Osteoblast (primary cell): ENCODE measurements around the gene NOS1. TPM values are rescaled to one million over a fixed set of nuclear protein-coding genes. Genes with fewer than 3 reads are reported as not detected.

Experiments used
- DNase-seq: peaks from one replicate; pipeline ENCODE4 v3.0.0; 2011; ENCODE audit warnings: low spot score, mixed read lengths; ENCODE audit not compliant: insufficient read length; ENCODE audit errors: missing footprints
- H2AFZ ChIP-seq: 2 replicates; pipeline ENCODE4 v1.6.0; 2011; ENCODE audit warnings: mild to moderate bottlenecking, low read length
- H3K27ac ChIP-seq: 2 replicates; pipeline ENCODE4 v1.5.1; 2011; ENCODE audit warnings: mild to moderate bottlenecking, low read depth, low read length, moderate library complexity
- H3K27me3 ChIP-seq: 2 replicates; pipeline ENCODE4 v1.6.0; 2012; ENCODE audit warnings: mild to moderate bottlenecking, control low read depth, inconsistent platforms, low read length, moderate library complexity; ENCODE audit not compliant: insufficient read depth
- H3K36me3 ChIP-seq: 2 replicates; pipeline ENCODE4 v1.5.1; 2011; ENCODE audit warnings: mild to moderate bottlenecking, low read length, control low read depth, moderate library complexity; ENCODE audit not compliant: insufficient read depth
- H3K4me1 ChIP-seq: 2 replicates; pipeline ENCODE4 v1.5.1; 2011; ENCODE audit warnings: mild to moderate bottlenecking, low read length, control low read depth, moderate library complexity; ENCODE audit not compliant: insufficient read depth
- H3K4me2 ChIP-seq: 2 replicates; pipeline ENCODE4 v1.6.0; 2011; ENCODE audit warnings: mild to moderate bottlenecking, low read length; ENCODE audit not compliant: insufficient read depth
- H3K4me3 ChIP-seq: fragments of 200-600 bp; sonication (generic); 3 replicates; pipeline ENCODE4 v1.5.1; 2012; ENCODE audit warnings: mild to moderate bottlenecking, low read length, inconsistent platforms; ENCODE audit not compliant: insufficient read depth
- H3K79me2 ChIP-seq: 2 replicates; pipeline ENCODE4 v1.6.0; 2012; ENCODE audit warnings: mild to moderate bottlenecking, low read length, control low read depth, inconsistent platforms; ENCODE audit not compliant: insufficient read depth
- H3K9me3 ChIP-seq: 2 replicates; pipeline ENCODE4 v1.5.1; 2011; ENCODE audit warnings: low read depth, low read length, control low read depth
- H4K20me1 ChIP-seq: 2 replicates; pipeline ENCODE4 v1.6.0; 2012; ENCODE audit warnings: mild to moderate bottlenecking, low read length, control low read depth; ENCODE audit not compliant: insufficient read depth
- CTCF ChIP-seq: IDR thresholded peaks from 2 replicates; pipeline ENCODE4 v1.5.1; 2011; ENCODE audit warnings: mild to moderate bottlenecking, low read depth, low read length, moderate library complexity; ENCODE audit errors: extremely low read depth
- total RNA-seq: library from RNA; depleted of rRNA; stranded (reverse); fragments of >200 nt; gene quantifications from 2 replicates; pipeline ENCODE4 v1.2.3, GENCODE V29; 2012

Gene NOS1
- total RNA-seq, 1 donor, result not detected

- H3K36me3 ChIP-seq, result no peaks in the 10 kb centered on the region
- no peaks in the 10 kb centered on the region for H3K79me2 ChIP-seq
- no peak overlapping the region for H3K4me2 ChIP-seq
- no peaks in the 10 kb centered on the region for H3K27me3 ChIP-seq
- no peak for TF ChIP-seq CTCF
- no peak overlapping the region for H2AFZ ChIP-seq
- no peaks in the 10 kb centered on the region for H4K20me1 ChIP-seq
- DNase-seq, result no peak
- no peak overlapping the region for H3K4me3 ChIP-seq
- no peaks in the 10 kb centered on the region for H3K9me3 ChIP-seq
- H3K4me1 ChIP-seq, result no peaks in the 10 kb centered on the region
- no peak overlapping the region for H3K27ac ChIP-seq
These were observed 27.6 kb upstream of the NOS1 start for GRCh38 chr12:117388951-117389446.

DNA sequence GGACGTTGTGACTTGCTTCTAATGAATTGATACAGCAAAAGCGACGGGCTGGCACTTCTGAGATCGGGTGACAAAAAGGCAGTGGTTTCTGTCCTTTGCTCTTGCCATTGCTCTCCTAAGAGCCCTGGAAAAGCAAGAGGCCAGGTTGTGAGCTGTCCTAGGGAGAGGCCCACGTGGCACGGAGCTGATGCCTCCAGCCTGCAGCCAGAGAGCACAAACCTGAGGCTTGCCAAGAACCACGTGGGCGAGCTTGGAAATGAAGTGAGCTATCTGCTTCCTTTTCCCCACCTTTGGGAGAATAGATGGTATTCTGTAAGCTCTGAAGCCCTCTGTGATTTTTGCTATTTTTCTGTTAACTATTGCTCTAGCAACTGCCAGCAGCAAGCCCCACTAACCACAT, 26.4 kb upstream of the NOS1 start:
- no peak for DNase-seq
- H3K79me2 ChIP-seq, result no peaks in the 10 kb centered on the region
- H3K4me2 ChIP-seq, result no peak overlapping the region
- H3K27me3 ChIP-seq, result no peaks in the 10 kb centered on the region
- no peaks in the 10 kb centered on the region for H3K36me3 ChIP-seq
- H4K20me1 ChIP-seq, result no peaks in the 10 kb centered on the region
- no peaks in the 10 kb centered on the region for H3K4me1 ChIP-seq
- TF ChIP-seq CTCF, result no peak
- H3K27ac ChIP-seq, result no peak overlapping the region
- no peak overlapping the region for H3K4me3 ChIP-seq
- H3K9me3 ChIP-seq, result no peaks in the 10 kb centered on the region
- H2AFZ ChIP-seq, result no peak overlapping the region

GRCh38 chr12:117384735-117385134, 23.3 kb upstream of the NOS1 start:
- Histone ChIP-seq H3K36me3 (no peaks in the 10 kb centered on the region), H3K4me1 (no peaks in the 10 kb centered on the region), H3K9me3 (no peaks in the 10 kb centered on the region), H3K27ac (no peak overlapping the region), H3K79me2 (no peaks in the 10 kb centered on the region), H2AFZ (no peak overlapping the region), H4K20me1 (no peaks in the 10 kb centered on the region), H3K4me2 (no peak overlapping the region), H3K27me3 (no peaks in the 10 kb centered on the region), H3K4me3 (no peak overlapping the region)
- no peak for TF ChIP-seq CTCF
- no peak for DNase-seq

- Histone ChIP-seq H3K4me2 (no peak overlapping the region), H3K4me3 (no peak overlapping the region), H4K20me1 (no peaks in the 10 kb centered on the region), H3K27me3 (no peaks in the 10 kb centered on the region), H3K27ac (no peak overlapping the region), H3K36me3 (no peaks in the 10 kb centered on the region), H3K79me2 (no peaks in the 10 kb centered on the region), H3K4me1 (no peaks in the 10 kb centered on the region), H3K9me3 (no peaks in the 10 kb centered on the region), H2AFZ (no peak overlapping the region)
- no peak for TF ChIP-seq CTCF
- DNase-seq, result no peak
These were observed 18.7 kb upstream of the NOS1 start for GRCh38 chr12:117380083-117380482.
